GM18873 (cell line): ENCODE measurements around the gene NCF2.

Experiments used
- ATAC-seq: cut with Tn5 transposase; IDR thresholded peaks from one replicate; pipeline ENCODE4 v1.9.1; 2021; ENCODE audit warnings: mild to moderate bottlenecking, moderate library complexity, moderate number of reproducible peaks; ENCODE audit not compliant: unreplicated experiment, low FRiP score

The NCF2 gene

DNA sequence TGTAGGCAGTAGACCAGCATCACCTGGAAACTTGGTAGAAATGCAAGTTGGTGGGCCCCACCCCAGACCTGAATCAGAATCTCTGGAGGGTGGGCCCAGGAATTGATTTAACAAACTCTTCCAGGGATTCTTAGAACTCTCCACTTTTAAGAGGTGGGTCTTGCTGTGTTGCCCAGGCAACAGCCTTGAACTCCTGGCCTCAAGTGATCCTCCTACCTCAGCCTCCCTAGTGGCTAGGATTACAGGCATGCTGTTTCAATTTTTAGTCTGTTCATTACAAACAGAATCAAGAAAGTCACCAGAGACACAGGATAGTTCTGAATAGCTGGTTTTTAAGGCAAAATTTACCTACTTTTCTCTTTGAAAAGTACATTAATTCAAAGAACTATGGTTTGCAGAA is 31.2 kb downstream of the NCF2 start:
- no peak for ATAC-seq

DNA sequence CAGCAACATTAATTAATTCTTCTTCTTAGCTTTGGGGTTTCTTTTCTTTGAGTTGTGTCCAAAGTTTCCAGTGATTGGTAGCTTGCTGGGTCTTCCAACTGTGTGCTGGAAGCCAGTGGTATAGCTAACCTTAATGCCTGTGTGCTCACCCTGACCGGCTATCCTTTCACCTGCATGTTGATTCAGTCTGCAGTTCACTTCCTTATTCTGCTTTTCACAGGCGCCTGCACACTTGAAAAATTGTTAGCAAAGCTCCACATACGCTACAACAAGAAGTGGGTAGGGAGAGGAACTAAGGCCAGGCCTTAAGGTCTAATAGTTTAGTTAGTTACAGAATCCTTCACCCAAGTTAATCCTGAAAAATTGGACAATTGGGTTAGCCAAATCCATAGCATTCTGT is 35.7 kb downstream of the NCF2 start:
- ATAC-seq = no peak

DNA sequence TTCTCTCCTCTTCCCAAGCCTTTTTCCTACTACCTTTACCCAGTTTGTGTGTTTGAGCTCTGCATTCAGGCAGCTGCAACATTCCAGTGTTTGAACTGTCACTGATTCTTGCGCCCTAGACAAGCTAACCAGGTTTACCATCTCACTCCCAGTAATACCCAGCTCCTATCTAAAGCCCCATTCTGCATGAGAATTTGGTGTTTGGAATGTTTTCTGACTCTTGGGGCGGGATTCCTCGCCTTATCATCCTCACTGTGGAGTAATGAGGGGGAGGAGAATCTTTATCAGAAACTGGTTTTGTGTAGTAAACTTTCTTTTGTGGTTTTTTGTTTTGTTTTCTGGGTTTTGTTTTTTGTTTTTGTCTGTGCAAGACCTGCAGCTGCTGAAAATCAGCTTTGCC is 36.5 kb downstream of the NCF2 start:
- no peak for ATAC-seq

DNA sequence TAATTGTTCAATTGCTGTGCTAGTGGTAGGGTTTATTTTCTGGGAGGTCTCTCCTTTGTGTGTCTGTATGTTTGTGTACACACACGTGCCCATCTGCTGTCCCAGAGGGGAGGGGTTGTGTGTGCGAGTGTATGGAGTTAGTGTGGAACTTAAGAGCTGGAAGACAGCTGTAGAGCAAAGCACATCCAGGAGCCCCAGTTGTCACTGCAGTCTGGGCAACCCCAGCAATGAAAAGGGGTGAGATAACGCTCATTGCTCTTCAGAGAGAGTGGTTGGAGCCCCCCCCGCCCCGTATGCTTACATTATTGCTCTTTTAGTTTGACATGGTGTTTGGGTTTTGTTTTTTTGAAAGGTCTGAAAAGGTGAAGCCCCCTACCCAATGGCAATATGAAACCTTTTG is 36.9 kb downstream of the NCF2 start:
- ATAC-seq = no peak

DNA sequence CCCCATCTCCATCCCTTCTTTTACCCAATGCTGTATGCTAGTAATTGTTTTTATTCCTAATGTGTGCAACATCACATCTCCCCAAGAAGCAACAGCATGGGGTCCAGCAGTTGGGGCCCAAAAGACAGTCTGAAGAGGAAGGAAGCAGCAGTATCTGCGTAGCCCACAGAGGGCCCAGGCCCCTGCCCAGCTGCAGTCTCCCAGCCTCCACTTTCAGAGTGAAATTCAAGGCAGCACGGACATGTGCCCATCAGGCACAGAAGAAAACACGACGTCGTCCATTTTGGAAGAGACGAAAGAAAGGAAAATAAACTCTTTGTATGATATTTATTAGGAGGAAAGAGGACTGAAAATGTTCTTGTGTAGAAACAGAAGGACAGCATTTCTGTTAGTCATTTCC is 37.4 kb downstream of the NCF2 start:
- ATAC-seq = no peak

DNA sequence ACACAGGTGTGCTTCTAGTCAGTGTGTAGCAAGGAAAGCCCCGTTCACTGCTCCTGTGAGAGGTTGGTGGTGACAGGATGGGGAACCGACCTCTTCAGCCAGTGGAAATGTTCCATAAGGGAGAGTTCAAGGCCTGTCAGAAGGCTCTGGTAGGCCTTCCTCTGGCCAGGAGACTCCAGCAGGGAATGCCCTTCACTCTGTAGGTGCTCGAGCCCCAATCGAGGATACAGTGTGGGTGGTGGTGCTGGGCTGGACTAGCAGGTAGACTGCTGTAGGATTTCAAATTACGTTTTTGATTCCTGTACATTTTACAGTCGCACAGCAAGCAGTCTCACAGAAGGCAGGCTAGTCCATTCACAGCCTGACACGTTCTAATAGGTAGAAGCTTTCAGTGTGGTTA is 37.8 kb downstream of the NCF2 start:
- no peak for ATAC-seq

DNA sequence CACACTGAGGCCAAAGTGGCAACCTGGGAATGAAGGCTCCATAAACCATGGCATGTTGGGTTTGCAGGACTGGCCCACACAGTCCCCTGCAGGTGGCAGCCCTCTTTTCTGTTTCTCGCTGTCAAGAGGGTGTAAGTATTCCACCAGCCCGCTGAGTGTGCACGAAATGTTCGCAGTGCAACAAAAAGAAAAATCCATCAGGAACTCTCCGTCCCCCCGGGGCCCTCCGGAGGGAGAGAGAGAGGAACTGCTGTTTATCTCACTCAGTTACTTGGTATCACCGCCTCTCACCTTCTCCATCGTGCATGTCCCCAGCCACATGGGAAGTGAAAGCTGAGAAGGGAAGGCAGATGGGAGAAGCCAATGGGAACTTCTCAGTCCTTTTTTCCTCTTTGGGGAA is 38.3 kb downstream of the NCF2 start:
- no peak for ATAC-seq

DNA sequence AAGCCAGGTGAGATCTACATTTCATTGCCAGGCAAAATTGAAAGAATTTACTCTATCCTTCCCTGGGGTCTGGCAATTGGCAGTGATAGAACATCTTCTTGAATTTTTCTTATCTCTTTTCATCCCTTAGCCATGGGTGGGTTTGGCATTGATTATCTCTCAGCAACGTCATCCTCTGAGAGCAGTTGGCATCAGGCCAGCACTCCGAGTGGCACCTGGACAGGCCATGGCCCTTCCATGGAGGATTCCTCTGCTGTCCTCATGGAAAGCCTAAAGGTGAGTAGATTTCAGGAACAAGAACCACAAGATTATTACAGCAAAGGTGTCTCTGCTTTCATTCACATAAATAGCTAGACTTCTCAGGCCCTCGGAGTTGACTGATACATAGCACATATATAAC is 39.3 kb downstream of the NCF2 start:
- no peak for ATAC-seq

DNA sequence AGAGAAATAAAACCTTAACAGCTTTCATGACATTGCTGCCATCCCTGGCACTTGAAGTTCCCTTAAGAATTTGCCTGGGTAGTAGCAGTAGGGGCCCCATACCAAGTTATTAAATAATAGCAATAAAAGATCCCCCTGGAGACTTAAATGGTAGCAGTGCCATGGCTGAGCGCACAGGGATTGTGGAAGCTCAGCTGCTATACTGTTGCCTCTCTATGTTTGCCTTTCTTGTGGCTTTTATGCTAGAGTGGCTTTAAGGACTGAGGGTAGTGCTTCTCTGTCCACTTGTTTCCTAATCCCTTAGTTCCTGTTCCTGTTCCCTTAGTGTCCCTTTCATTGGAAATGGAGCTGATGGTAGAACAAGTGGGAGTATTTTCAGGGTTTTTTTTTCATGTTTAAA is 42.1 kb downstream of the NCF2 start:
- no peak for ATAC-seq

DNA sequence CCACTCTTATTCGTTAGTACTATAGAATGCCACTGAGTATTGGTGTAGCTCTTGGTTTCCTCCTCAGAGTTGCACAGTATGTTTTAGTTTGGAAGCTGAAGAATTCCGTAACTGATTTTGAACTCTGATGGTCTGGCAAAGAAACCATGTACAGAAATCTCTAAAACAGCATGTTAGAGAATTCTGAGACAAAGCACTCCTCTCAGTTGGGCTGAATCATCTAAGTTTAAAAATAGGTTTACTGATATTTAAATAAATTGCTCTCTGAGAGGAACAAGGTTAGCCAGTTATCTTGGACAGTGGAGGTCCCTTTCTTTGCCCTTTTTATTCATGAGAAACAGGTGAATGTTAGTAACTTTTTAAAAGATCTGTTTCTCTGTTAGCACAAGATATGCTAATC is 43.8 kb downstream of the NCF2 start:
- no peak for ATAC-seq

DNA sequence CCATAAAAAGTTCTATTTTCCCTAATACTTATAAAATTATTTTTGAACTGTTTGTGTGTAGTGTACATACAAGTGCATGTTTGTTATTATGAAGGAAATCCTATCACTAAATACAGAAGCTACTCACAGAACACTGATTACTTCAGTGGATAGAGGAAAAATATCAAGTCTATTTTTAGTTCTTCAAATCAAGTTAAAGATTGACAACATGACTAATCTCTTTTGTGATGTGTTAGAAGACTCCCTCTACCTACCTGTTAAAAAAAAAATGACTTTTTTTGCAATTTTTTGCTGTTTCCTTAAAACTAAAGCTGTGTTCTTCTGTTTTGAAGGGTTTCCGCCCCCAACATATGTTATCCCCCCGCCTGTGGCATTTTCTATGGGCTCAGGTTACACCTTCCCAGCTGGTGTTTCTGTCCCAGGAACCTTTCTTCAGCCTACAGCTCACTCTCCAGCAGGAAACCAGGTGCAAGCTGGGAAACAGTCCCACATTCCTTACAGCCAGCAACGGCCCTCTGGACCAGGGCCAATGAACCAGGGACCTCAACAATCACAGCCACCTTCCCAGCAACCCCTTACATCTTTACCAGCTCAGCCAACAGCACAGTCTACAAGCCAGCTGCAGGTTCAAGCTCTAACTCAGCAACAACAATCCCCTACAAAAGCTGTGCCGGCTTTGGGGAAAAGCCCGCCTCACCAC is 45.5 kb downstream of the NCF2 start:
- ATAC-seq = no peak

DNA sequence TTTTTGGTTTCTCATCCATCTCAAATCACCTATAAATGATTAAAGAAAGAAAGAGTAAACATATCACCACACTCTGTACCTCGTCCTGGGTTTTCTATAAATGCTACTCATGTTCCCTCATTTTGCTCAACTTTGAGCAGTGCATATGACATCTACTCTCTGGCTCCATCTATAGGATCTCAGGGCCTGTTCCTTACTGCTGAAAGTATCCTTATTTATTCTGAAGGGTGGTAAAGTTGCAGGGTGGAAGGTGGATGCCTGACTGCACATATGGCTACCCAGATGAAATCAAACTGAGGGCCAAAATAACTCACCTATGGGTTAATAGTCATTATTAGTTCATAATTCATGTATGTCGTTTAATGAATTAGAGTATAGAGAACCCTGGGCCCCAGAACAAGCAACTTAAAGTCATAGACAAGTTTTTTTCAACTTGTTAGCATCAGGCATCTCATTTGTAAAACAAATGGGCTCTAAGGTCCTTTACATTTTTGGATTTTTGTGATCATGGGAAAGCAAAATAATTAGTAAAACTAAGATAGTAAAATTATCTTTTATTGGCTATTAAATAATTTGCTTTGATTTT is 46.5 kb downstream of the NCF2 start:
- no peak for ATAC-seq

DNA sequence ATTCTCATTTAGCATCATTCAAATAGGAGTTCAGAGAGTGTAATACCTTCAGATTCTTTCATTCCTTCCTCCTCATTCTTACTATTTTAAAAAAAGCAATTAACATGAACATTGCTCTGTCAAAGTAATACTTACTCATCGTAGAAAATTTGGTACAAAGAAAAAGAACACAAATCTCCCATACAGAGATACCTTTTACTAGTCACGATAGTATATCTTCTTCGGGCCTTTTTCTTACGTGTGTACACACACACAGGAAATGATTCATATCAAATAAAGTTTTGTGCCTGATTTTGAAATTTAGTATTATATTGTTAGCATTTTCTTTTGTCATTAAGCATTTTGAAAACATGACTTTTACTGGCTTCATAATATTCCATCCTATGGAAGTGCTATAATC is 52.9 kb downstream of the NCF2 start:
- ATAC-seq = no peak

DNA sequence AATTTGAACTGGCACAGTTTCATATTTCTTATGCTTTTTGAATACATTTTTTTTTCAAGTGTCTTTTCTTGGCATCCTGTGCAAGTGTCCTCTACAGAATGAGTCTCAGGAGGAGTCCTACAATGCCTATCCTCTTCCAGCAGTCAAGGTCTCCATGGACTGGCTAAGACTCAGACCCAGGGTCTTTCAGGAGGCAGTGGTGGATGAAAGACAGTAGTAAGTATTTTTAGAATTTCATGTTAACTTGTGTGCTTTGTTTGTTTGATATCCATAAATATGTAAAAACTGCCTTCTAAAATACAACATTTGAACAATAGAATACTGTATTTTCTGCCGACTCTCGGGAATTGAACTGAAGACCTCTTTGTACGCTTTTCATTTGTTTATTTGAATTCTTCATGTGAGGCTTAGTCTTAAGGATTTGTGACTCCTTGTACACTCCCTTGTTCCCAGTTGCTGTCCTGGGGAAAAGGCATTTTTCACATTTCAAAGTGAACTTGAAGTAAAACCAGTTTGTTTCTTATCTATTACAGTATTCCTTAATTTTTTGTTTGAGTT is 56.6 kb downstream of the NCF2 start:
- no peak for ATAC-seq

DNA sequence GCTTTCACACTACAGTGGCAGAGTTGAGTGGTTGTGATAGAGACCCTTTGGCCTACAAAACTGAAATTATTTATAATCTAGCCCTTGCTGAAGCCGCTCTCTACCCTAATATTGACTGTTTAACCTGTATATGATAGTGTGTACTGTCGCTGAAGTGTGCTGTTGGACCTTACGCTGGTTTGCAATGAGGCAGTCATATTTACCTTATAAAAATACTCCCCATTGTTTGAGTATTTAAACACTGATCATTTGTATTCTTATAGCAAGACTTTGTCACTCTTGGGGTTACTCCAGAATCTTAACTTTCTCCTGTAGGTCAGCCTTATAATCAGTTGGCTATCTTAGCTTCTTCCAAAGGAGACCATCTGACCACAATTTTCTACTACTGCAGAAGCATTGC is 61.7 kb downstream of the NCF2 start:
- ATAC-seq = no peak

DNA sequence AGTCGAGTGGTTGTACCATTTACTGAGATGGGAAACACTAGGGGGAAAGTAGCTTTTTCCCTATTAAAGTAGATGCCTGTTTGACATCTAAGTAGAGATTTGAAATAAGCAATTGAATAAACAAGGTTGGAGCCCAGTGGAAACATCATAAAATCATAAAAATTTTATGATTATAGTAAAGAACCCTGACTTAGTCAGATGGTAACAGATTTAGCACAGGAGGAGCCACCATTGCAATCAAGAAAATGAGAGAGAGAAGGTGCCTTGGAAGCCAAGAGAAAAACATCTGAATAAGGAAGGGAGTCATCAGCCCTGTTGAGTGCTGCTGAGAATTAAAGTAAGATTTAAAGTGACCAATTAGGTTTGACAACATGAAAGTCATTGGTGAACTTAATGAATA is 68.2 kb downstream of the NCF2 start:
- ATAC-seq = no peak

DNA sequence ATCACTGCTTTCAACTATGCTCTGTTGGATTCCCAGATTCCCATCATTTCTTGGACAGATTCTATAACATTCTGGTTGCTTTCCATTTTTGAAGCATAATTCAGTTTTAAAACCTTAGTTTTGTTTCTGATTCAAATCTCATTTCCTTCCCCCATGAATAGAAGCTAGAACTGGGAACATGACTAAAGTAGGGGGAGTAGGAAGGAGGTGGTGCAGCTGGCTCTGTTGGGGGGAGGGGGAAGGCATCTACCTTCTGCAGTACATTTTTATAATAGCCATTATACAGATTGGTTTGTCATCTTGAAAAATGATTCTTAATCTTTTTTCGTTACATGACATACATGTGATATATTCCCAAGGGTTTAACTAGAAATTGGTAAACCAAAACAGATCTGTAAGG is 69.9 kb downstream of the NCF2 start:
- ATAC-seq = no peak

DNA sequence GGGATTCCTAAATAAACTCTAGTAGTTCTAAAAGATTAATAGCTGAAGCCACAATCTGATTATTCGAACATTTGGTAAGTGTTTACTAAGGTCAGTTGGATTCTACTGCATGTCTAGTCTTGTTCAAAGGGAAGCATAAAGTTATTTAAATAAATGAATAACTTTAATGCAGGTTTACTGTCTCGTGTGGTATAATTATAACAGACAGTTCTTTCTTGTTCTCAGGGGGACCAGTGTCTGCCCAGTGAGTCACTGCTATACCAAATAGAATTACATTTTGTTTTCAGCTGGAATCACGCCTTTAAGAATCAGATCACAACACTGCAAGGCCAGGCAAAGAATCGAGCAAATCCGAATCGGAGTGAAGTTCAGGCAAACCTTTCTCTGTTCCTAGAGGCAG is 72.9 kb downstream of the NCF2 start:
- no peak for ATAC-seq

DNA sequence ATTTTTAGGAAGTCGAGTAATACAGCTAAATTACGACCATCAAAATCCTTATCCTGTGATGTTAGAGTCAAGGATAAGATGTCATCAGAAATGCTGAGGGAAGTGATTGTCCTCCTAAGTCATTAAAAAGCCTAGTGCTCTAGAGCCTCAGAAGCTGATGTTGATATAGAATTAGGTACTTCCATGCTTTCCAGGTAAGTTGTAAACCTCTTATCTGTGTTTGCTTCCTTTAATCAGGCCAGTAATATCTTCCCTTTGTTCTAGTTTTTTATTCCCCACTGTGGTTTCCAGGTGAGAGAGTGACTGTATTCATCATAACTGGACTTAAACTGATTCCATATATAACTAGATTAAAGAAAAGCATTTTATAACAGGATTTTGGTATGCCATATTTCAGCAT is 73.5 kb downstream of the NCF2 start:
- ATAC-seq = no peak

DNA sequence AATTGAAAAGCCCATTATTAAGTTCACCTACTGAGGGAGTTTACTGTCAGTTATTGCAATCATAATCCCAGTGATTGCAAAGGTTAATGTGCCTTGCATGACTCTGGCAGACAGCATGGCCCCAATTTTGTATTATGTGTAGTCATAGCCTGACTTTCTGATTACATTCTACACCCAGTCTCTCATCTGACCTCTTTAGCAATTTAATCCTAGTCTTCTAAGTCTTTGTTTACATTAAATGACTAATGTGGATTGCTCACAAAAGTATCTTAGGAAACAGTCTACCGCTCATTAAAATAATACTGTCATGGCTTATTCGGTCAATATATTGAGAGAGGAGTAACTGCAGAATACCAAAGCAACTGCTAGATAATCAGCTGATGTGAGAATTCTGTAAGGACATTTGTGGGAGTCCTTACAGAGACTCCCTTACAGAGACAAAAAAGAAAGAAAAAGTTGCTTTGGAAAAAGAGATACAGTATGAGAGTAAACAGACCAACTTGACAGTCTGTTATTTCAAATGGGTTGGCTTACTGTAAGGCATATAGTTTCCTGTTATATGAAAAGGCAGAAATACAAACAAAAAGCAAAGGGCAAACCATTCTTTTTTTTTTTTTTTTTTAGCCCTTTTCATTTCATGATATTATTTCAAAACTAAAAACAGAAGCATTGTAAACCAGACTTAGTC is 75.1 kb downstream of the NCF2 start:
- no peak for ATAC-seq

DNA sequence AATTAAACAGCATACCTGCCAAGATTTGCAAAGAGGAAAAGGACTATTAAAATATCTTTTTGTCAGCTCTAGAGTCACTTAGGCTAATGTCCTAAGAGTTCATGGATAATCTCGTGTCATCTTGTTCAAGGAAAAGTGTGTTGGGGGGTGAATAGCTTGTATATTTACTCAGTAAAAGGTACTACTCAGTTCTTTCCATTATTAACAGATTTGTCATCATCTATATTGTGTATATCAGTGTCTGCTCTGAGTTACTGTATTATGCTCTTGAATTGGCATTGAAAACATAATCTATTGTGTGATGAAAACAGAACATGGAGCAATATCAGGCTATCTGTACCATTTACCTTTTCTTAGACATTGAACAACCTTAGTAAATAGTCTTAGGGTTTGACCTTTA is 76.0 kb downstream of the NCF2 start:
- ATAC-seq = no peak

DNA sequence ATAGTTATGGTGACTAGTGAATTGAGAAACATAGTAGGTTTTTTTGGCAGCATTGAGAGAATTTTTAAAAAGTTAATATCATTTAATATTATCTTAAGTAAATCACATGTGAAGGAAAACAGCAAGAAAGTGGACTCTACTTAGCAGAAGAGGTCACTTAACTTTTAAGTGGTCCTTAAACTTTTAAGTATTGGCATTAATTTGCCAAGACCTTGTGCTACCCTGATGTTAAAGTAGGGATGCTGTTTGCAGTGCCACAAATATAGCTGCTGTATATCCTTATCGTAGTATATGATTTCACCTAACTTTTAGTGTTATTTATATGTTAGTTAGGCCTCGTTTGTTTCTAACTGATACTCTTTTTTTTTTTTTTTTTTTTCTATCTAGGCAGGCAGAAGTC is 77.8 kb downstream of the NCF2 start:
- no peak for ATAC-seq
